Ishikawa (cell line): ENCODE measurements around the gene KMT5B.

Source experiments
- CEBPB ChIP-seq: IDR thresholded peaks from 2 replicates; pipeline ENCODE4 v1.6.1; 2012
- CREB1 ChIP-seq: IDR thresholded peaks from 2 replicates; pipeline ENCODE4 v1.6.1; 2012; ENCODE audit warnings: low read depth
- EGR1 ChIP-seq: IDR thresholded peaks from 2 replicates; pipeline ENCODE4 v1.6.1; 2012
- EP300 ChIP-seq: IDR thresholded peaks from 2 replicates; pipeline ENCODE4 v1.6.1; 2012; ENCODE audit warnings: borderline replicate concordance
- FOXM1 ChIP-seq: IDR thresholded peaks from 2 replicates; pipeline ENCODE4 v1.6.1; 2012; ENCODE audit warnings: low read depth, borderline replicate concordance
- MAX ChIP-seq: IDR thresholded peaks from 2 replicates; pipeline ENCODE4 v1.6.1; 2012
- NFIC ChIP-seq: IDR thresholded peaks from 2 replicates; pipeline ENCODE4 v1.6.1; 2012
- RAD21 ChIP-seq: IDR thresholded peaks from 2 replicates; pipeline ENCODE4 v1.6.1; 2012; ENCODE audit warnings: low read depth
- REST ChIP-seq: IDR thresholded peaks from 2 replicates; pipeline ENCODE4 v1.6.1; 2012; ENCODE audit warnings: low read depth, mild to moderate bottlenecking
- TAF1 ChIP-seq: IDR thresholded peaks from 2 replicates; pipeline ENCODE4 v1.6.1; 2012; ENCODE audit warnings: low read depth, mild to moderate bottlenecking
- TCF12 ChIP-seq: IDR thresholded peaks from 2 replicates; pipeline ENCODE4 v1.6.1; 2012; ENCODE audit warnings: low read depth
- TEAD4 ChIP-seq: IDR thresholded peaks from 2 replicates; pipeline ENCODE4 v1.6.1; 2012
- USF1 ChIP-seq: IDR thresholded peaks from 2 replicates; pipeline ENCODE4 v1.6.1; 2012
- YY1 ChIP-seq: IDR thresholded peaks from 2 replicates; pipeline ENCODE4 v1.6.1; 2012; ENCODE audit warnings: low read depth
- ZBTB7A ChIP-seq: IDR thresholded peaks from 2 replicates; pipeline ENCODE4 v1.6.1; 2012; ENCODE audit warnings: low read depth

KMT5B gene

GRCh38 chr11:68231621-68232020 lies 18.5 kb upstream of the KMT5B start:
- TF ChIP-seq CEBPB (no peak), TCF12 (no peak), RAD21 (no peak), EP300 (no peak), REST (no peak), MAX (no peak), TAF1 (no peak), FOXM1 (no peak), NFIC (no peak), ZBTB7A (no peak), EGR1 (no peak), TEAD4 (no peak), CREB1 (no peak), YY1 (no peak), USF1 (no peak)

- TF ChIP-seq TEAD4 (no peak), NFIC (no peak)
Measured at GRCh38 chr11:68229601-68230000, 16.5 kb upstream of the KMT5B start.

- TF ChIP-seq RAD21 (no peak), YY1 (no peak)
Measured at GRCh38 chr11:68226421-68226820, 13.3 kb upstream of the KMT5B start.

- TF ChIP-seq TCF12 (no peak), FOXM1 (no peak), REST (no peak), TEAD4 (no peak), TAF1 (no peak), MAX (no peak), EGR1 (no peak), USF1 (no peak)
Measured at GRCh38 chr11:68224606-68225005, 11.5 kb upstream of the KMT5B start.

- TF ChIP-seq REST = no peak
Measured at GRCh38 chr11:68223275-68223674, 10.2 kb upstream of the KMT5B start.

- TF ChIP-seq USF1 (no peak), NFIC (no peak), MAX (no peak)
Measured at GRCh38 chr11:68221406-68221805, 8.3 kb upstream of the KMT5B start.
